ENCODE measurements around the gene PTPRM. TPM values are rescaled to one million over a fixed set of nuclear protein-coding genes. Genes with fewer than 3 reads are reported as not detected.

The PTPRM gene
- polyA plus RNA-seq, 3 donors = 0.04 to 2.1 (median 0.66) TPM

DNA sequence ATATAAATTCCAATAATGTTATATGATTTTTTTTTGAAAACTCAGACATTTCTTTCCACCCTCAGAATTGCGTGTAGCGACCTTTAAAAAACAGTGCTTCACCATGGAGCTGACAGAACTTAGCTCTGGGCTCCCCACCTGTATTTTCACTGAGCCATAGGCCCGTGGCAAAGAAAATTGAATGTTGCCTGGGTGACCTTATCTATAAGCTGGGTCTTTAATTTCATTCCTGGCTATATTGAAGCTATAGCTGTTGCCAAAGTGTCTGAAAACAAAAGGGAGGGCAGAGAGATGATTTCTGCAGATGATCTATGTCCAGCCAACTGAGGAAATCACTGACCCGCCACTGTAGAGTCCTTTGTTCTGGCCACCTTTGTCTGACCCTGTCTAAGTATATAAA, 411.7 kb downstream of the PTPRM start:
- no peak overlapping the region for H3K4me3 Mint-ChIP-seq
- no peak overlapping the region for H3K4me2 ChIP-seq (replicated peaks; ENCODE audit: extremely low read depth, low read length, poor library complexity, severe bottlenecking)
- H3K27me3 ChIP-seq (ENCODE audit: control insufficient read depth in 2 of 2, insufficient read depth in 2 of 2, low read length in 2 of 2) = no peaks in the 10 kb centered on the region
- intact Hi-C loops (cut with micrococcal nuclease) = no loop called here
- no peaks in the 10 kb centered on the region for H3K4me1 Mint-ChIP-seq
- H3K9me3 Mint-ChIP-seq = peaks cover 0 to 4% (median 3%) of the 10 kb centered on the region in 7 donors
- H3K4me1 ChIP-seq (ENCODE audit: control insufficient read depth in 1 of 2, insufficient read depth in 2 of 2, low read length in 2 of 2) = no peaks in the 10 kb centered on the region
- no peaks in the 10 kb centered on the region for H3K79me2 ChIP-seq (ENCODE audit: insufficient read depth, low read length)
- no peaks in the 10 kb centered on the region for H3K9me3 ChIP-seq (replicated peaks in 1 of 2; ENCODE audit: control insufficient read depth in 1 of 2, insufficient read depth in 1 of 2, low read length in 2 of 2)
- H3K27me3 Mint-ChIP-seq (ENCODE audit: low read depth in 3 of 3) = peaks cover 0 to 1% (median 0%) of the 10 kb centered on the region in 3 donors
- no peak for DNase-seq
- H3K27ac Mint-ChIP-seq = no peak overlapping the region
- no peak overlapping the region for H2AFZ ChIP-seq (ENCODE audit: insufficient read depth, low read depth, low read length, poor library complexity, severe bottlenecking)
- no peak for TF ChIP-seq CTCF (IDR thresholded peaks at IDR 0.05)
- H3K27ac ChIP-seq (ENCODE audit: low read depth in 1 of 2, low read length in 2 of 2) = no peak overlapping the region
- no peaks in the 10 kb centered on the region for H3K36me3 Mint-ChIP-seq
- 100% methylated on average over 1 of the region's 4 CpGs for WGBS (ENCODE audit: insufficient coverage)
- H3K4me3 ChIP-seq (replicated peaks in 1 of 3; ENCODE audit: low read depth in 2 of 3, low read length in 3 of 3) = no peak overlapping the region
- H4K20me1 ChIP-seq (ENCODE audit: insufficient read depth, low read length) = no peaks in the 10 kb centered on the region
- no peaks in the 10 kb centered on the region for H3K36me3 ChIP-seq (replicated peaks in 1 of 2; ENCODE audit: control insufficient read depth in 1 of 2, insufficient read depth in 2 of 2, low read length in 2 of 2)
- H3K9ac ChIP-seq (ENCODE audit: insufficient read depth, low read length, poor library complexity, severe bottlenecking) = no peak overlapping the region

- Mint-ChIP-seq H3K4me1 (no peaks in the 10 kb centered on the region), H3K36me3 (no peaks in the 10 kb centered on the region), H3K4me3 (no peak overlapping the region), H3K27me3 (ENCODE audit: low read depth in 3 of 3) (peaks cover 0 to 1% (median 0%) of the 10 kb centered on the region in 3 donors), H3K27ac (no peak overlapping the region), H3K9me3 (peaks cover 0 to 4% (median 3%) of the 10 kb centered on the region in 7 donors)
- no peak for DNase-seq
- Histone ChIP-seq H4K20me1 (ENCODE audit: insufficient read depth, low read length) (no peaks in the 10 kb centered on the region), H3K4me3 (replicated peaks in 1 of 3; ENCODE audit: low read depth in 2 of 3, low read length in 3 of 3) (no peak overlapping the region), H3K79me2 (ENCODE audit: insufficient read depth, low read length) (no peaks in the 10 kb centered on the region), H3K27me3 (ENCODE audit: control insufficient read depth in 2 of 2, insufficient read depth in 2 of 2, low read length in 2 of 2) (no peaks in the 10 kb centered on the region), H3K4me1 (ENCODE audit: control insufficient read depth in 1 of 2, insufficient read depth in 2 of 2, low read length in 2 of 2) (no peaks in the 10 kb centered on the region), H3K4me2 (replicated peaks; ENCODE audit: extremely low read depth, low read length, poor library complexity, severe bottlenecking) (no peak overlapping the region), H3K9ac (ENCODE audit: insufficient read depth, low read length, poor library complexity, severe bottlenecking) (no peak overlapping the region), H2AFZ (ENCODE audit: insufficient read depth, low read depth, low read length, poor library complexity, severe bottlenecking) (no peak overlapping the region), H3K9me3 (replicated peaks in 1 of 2; ENCODE audit: control insufficient read depth in 1 of 2, insufficient read depth in 1 of 2, low read length in 2 of 2) (no peaks in the 10 kb centered on the region), H3K27ac (ENCODE audit: low read depth in 1 of 2, low read length in 2 of 2) (no peak overlapping the region), H3K36me3 (replicated peaks in 1 of 2; ENCODE audit: control insufficient read depth in 1 of 2, insufficient read depth in 2 of 2, low read length in 2 of 2) (no peaks in the 10 kb centered on the region)
- intact Hi-C loops (cut with micrococcal nuclease) = no loop called here
- no peak for TF ChIP-seq CTCF (IDR thresholded peaks at IDR 0.05)
- WGBS (ENCODE audit: insufficient coverage) = 93% methylated on average over 6 of the region's 8 CpGs
Measured at GRCh38 chr18:7979714-7980113, 412.6 kb downstream of the PTPRM start.
